Inferior parietal cortex (tissue), 1 donor: ENCODE data around the gene PRRX2.
"Not testable (repeated sequence)": the region's sequence is repeated elsewhere in the genome, so short reads cannot be mapped to it uniquely, and the experiment has no call there.

ENCODE experiments used
- DNase-seq: peaks from one replicate; pipeline ENCODE4 v3.0.0-alpha.2; 2016; ENCODE audit errors: extremely low spot score

PRRX2 gene

GRCh38 chr9:129732946-129733631 is 67.6 kb downstream of the PRRX2 start:
- no peak for DNase-seq

DNA sequence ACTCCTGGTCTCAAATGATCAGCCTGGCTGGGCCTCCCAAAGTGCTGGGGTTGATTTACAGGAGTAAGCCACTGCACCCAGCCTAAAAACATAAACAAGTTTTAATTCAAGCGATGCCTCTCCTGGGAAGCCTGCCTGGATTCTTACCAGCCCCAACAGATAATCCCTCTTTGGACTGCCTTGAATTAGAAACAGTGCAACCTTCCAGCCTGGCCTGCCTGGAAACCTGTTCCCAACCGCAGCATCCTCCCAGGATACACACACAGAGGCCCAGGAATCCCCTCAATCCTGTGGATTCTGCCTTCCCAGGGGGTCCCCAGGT is 68.1 kb downstream of the PRRX2 start:
- no peak for DNase-seq

GRCh38 chr9:129735546-129735945 is 70.1 kb downstream of the PRRX2 start:
- DNase-seq, result no peak

GRCh38 chr9:129736334-129736733 is 70.9 kb downstream of the PRRX2 start:
- no peak for DNase-seq

DNA sequence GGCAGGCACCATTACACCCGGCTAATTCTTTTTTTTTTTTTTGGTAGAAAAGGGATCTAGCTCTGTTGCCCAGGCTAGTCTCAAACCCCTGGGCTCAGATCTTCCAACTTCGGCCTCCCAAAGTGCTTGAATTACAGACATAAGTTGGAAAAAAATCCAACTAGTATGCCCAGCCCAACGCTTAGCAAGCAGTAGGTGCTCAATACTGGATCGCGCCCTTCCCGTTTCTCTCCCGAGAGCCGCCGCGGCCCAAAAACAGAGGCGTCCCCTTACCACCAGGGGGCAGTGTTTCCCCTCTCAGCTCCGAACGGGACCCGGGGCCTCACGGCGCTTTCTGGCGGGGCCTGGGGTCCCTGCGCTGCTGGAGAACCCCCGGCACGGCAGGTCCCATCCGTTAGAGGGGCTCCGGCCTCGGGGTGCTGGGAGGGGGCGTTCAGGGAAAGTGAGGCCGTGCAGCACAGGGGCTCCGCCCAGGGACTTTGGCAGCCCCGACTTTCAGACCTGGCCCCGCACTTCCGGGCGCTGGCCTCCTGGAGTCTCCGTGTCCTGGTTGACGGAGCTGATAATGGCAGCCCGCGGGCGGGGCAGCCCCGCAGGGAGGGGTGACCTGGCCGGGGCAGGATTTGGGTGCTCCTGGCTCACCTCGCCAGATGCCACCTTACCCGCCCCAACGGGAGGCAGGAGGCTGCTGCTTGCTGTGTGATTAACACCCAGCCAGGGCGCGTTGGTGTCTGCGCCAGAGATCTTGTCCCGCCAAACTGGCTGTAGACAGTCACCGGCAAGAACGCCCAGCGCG is 72.2 kb downstream of the PRRX2 start:
- DNase-seq, result peak; percentile 91

- DNase-seq, result no peak
Observed at GRCh38 chr9:129739432-129739831, 74.0 kb downstream of the PRRX2 start.

DNA sequence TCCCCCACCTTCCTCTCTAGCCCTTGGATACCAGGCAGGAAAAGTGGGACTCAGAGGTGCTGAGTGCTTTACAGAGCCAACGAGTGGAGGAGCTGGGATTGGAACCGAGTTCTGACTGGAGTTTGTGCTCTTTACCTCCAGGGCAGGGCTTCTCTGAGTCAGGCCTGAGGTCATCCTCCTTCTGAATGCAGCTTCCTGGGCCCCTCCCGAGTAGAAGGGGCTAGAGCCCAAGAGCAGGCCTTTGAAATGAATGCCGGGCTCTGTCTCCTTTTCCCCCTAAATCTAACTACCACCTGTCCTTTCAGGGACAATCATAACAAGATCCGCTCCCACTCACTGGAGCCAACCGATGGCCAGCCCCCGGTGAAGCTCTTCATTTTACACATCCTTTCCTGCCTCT is 74.7 kb downstream of the PRRX2 start:
- DNase-seq, result no peak

DNA sequence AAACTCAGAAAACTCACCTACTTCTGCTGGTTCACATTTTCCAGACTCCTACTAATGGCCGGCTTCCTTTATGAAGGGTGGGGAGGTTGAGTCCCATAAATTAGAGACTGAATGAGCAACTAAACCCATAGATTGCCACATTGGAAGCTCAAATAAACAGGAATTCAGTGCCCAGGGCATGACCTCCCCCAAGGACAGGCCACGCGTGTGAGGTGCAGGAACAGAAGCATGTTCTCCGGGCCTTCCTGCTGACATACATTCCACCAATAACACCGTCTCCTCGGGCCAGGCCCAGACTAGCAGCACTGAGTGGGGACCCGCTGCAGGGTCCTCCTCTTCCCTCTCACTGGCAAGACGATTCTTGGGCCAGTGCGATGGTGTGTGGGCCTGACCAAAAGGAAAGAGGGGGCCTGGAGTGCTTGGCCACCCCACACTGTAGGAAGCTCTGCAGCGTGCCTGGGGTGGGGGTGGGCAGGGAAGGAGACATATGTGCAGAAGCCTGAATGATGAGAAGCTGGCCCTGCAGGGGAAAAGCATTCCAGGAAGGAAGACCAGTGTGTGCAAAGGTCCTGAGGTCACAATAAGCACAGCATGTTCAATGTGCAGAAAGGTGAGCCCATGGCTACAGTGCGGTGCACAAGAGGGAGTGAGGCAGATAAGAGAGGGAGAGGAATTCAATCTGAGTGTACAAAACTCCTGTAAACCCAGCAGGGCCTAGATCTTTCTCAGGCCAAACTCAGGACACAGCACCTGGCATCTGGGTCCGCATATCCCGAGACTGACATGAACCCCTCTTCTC is 75.4 kb downstream of the PRRX2 start:
- no peak for DNase-seq

DNA sequence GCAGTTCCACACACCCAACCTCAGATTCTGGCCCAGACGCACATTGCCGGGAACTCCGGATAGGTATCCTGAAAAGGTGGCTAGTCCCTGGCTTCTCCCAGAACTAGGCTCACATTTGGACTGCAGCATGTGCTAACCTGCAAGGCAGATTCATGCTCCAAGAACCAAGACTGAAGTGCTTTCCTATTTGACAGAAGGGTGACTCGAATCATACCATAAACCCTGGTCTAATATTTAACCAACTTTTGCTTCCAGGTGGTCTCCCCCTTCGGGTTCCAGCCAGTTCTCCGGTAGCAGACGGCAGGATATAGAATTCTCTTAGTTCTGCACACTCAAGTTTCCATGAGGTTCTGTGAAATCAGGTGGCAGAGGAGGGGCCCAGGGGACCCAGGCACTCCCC is 79.8 kb downstream of the PRRX2 start:
- no peak for DNase-seq

DNA sequence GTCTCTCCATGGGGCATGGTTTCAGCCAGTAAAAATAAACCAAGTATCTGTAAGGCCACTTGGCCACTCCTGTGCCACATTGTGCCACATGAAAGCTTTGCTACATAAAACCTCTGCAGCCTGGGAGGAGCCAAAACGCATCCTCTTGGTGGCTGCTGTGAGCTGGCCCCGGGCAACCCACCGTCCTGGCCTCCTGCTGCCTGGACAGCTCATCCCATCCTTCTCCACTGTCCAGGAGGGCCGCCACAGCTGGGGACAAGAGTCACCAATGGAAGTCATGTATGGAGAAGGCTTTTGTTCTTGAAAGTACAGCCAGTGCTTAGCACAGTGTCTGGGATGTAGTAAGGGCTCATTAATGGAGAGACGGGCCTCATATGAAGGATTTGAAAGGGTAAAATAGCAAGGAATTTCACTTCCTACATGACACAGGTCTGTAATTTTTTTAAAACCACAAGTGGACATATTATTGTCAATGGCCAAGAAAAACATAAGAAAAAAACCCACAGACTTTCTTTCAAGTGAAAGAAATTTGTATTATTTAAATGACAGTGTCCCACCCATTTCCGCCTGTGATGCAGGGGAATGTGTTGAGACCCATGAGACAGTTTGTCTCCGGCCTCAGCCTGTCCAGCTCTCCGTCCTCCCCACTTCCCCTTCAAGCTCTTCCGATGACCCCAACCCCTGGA is 80.8 kb downstream of the PRRX2 start:
- DNase-seq, result no peak

DNA sequence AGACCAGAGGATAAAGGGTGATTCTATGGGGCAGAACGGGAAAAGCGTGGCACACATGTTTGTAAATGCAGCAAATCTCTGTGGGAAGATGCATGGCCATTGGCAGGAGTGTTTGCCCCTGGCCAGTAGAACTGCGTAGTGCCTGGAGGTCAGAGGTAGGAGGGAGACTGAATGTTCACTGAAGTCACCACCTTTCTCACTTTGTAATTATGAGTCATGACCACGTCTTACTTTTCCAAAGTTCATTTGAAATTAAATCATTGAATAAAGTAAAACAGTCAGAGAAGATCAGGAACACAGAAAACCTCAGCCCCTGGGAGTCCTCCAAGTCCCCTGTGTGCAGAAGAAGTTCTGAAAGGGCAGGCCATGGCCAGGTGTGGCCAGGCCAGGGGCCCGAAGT is 82.8 kb downstream of the PRRX2 start:
- DNase-seq, result no peak

DNA sequence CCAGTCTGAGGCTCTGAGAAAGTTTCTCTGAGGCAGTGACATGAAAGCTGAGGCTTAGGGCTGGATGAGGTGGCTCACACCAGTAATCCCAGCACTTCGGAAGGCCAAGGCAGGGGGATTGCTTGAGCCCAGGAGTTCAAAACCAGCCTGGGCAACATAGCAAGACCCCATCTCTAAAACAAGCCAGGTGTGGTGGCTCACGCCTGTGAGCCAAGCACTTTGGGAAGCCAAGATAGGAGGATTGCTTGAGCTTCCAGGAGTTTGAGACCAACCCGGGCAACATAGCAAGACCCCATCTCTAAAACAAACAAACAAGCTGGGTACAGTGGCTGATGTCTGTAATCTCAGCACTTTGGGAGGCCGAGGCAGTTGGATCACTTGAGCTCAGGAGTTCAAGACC is 83.6 kb downstream of the PRRX2 start:
- not testable (repeated sequence) for DNase-seq

DNA sequence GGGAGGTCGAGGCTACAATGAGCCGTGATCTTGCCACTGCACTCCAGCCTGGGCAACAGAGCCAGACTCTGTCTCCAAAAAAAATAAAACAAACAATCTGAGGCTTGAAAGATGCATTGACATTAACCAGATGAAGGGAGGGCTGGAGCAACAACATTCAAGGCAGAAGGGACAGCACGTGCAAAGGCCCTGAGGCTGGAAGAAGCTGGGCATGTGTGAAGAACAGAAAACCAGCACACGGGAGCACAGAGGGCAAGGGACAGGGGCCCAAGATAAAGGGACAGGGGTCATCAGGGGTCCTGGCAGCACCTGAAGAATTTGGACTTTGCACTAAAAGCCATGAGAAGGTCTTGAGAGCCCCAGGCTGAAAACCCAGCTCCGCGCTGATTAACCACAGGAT is 84.1 kb downstream of the PRRX2 start:
- no peak for DNase-seq

GRCh38 chr9:129750013-129750638 is 84.7 kb downstream of the PRRX2 start:
- DNase-seq, result no peak

- DNase-seq, result no peak
Observed at GRCh38 chr9:129751841-129752801, 86.7 kb downstream of the PRRX2 start.

GRCh38 chr9:129752900-129753729 is 87.7 kb downstream of the PRRX2 start, which contains the start of gene PTGES:
PTGES (minus strand) TSS chr9:129753042; CDS start chr9:129753012, 30 bp downstream.
- peak; percentile 17 for DNase-seq

GRCh38 chr9:129755151-129755550 is 89.7 kb downstream of the PRRX2 start:
- DNase-seq, result no peak

DNA sequence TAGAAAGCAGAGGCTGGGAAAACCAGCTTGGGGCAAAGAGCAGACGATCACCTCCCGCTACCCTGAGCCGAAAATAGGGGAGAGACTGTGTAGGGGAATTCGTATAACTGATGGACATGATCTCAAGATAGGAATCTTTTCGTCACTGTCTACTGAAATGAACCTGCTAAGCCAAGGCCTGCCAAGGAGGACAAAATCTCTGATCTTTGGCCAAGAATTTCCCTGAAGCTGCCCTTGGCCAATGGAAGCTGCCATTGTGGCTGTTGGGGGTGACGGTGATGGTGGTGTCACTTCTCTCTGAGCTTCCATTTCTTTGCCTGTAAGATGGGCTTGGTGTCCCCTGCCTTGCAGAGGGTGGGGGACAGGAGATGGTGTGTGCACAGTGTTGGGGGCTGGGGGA is 90.7 kb downstream of the PRRX2 start:
- no peak for DNase-seq

GRCh38 chr9:129757045-129757444 is 91.6 kb downstream of the PRRX2 start:
- no peak for DNase-seq
